HG03060 (cell line): ENCODE data around the gene RAD21L1.

Source experiments
- ATAC-seq: cut with Tn5 transposase; IDR thresholded peaks from one replicate; pipeline ENCODE4 v1.9.1; 2021; ENCODE audit warnings: low read depth, moderate number of reproducible peaks; ENCODE audit not compliant: unreplicated experiment

RAD21L1 gene

DNA sequence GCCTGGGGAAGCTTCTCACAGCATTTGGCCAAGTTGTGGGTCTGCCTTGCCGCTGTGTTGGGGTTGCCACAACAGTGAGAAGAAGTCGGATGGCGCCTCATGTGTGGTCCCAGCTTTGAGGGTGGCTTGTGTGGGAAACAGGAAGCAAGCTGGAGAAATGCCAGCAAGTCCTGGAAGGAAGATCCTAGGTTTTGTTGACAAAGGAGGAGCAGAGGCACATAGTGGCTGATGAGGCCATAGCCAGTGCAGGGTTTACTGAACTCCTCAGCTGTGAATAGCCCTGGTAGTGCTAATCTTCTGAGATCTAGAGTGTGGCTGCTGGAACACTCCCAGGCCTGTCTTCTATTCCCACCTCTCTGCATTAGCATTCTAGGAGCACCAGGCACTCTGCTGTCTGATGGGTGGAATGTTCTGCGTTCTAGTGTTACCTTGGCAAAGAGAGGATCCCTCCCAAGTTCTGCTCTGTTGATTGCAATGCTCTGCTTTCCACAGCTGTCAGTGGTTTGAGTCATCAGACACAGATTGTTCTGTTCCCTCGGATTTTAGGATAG is 65.4 kb downstream of the RAD21L1 start:
- ATAC-seq, result no peak

- no peak for ATAC-seq
Observed at GRCh38 chr20:1292620-1293019, 66.8 kb downstream of the RAD21L1 start.

DNA sequence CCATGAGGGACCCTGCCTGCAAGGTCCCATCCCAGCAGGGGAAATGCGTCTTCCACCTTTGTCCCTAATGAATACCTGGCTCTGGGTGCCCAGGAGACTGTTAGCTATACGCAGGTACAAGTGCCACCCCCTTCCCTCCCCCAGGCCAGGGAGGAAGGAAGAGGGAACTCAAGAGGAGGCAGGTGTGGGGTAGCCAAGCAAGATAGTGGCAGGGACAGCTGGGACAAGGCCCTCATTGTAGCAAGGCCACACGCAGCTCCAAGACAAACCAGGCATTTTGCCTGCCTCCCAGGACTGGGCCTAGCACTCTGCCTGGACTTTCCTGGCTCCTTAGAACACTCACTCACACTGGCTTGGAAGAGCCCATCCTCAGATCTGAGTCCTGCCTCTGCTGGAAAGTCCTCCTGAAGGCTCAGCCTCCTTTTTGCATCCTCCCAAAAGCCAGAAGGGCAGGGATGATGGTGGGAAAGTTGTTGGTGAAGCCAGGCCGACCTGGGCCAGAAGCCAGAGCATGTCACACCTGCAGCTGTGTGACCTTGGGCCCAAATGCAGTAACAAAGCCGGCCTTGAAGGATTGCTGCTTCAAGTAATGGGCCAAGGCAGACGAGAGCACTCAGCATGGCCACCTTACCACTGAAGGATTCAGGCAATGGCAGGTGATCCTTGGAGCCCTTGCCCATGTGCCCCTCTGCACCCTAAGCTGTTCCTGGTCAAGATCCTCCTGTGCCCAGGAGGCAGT is 68.0 kb downstream of the RAD21L1 start:
- no peak for ATAC-seq

- ATAC-seq, result no peak
Observed at GRCh38 chr20:1294497-1294896, 68.7 kb downstream of the RAD21L1 start.

DNA sequence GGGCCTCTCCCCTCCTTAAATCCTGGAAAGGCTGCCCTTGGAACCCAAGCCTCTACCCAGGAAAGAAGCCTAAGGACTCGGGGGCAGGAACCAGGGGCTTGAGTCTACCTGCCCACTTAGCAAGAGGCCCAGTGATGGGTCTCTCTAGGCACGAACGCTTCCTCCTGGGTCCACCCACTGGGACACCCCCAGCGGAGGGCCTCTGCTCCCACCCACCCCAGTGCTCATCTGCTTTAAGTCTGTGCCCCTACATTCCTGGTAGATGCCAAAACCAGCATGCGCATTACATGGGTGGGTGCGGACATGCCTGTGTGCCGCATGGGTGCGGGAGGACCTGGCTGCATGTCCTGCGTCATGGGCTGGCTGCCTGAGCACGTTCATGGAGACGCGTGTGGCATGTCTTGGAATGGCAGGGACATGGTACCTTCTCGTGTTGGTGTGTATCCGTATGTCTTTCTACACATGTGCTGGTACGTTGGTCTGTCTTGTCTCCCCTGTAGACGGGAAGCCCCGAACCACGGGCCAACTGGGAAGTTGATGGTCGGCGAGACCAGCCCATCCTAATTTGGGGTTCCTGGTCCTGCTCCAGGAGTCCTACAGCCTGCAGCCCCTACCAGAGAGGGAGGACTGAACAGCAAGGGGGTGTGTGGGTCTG is 69.6 kb downstream of the RAD21L1 start:
- no peak for ATAC-seq

- ATAC-seq, result no peak
Observed at GRCh38 chr20:1296117-1296610, 70.3 kb downstream of the RAD21L1 start.

DNA sequence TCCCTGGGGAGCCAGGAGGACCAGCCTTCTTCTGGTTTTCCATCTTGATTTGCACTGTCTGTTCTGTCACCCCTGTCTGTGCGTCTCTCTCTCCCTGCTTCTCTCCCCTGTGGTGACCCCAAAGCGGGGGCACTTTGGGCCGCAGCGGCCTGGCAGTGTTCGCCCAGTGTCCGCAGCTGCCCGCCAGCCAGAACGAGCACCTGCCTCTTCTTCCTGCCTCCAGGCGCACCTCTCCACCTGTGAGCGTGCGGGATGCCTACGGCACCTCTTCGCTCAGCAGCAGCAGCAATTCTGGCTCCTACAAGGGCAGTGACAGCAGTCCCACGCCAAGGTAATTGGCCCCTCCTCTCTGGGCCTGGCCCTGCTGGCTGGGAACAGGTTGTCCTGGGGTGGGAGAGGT is 71.1 kb downstream of the RAD21L1 start:
- ATAC-seq, result no peak

GRCh38 chr20:1297486-1297885 is 71.6 kb downstream of the RAD21L1 start:
- ATAC-seq, result no peak

DNA sequence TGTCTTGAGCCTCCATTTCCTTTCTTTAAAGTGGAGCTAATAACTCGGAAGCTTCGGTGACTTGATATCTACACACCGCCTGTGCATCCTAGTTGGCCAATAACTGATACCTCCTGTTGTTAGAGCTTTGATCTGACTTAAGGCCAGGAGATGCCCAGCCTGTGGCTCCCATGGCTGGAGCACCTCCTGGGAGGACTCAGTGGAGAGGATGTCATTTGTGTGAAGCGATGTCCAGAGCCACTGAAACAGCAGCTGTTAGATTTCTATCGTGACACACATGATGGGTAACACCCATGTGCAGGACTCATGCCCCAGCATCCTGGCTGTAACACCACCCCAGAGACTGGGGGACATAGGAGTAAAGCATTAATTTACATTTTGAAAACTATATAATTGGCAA is 72.3 kb downstream of the RAD21L1 start:
- ATAC-seq, result no peak

GRCh38 chr20:1298888-1299511 is 73.2 kb downstream of the RAD21L1 start:
- ATAC-seq, result no peak

DNA sequence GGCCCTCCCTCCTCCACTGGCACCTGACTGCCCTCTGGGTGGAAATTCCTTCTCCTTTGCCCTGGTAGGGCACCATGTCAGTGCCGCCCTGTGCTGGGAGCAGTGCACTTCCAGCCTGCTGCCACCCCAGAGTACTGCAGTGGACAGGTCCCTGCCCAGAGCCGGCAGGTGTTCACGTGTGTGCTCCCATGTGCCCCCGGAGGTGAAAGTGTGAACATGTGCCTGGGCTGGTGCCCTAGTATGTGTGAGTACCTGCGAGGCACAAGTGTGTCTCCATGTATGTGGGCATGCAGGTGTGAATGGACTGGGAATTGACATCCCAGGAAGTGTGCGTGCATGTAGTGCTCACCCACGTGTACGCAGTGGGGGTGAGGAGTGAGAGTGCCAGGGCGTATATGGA is 73.7 kb downstream of the RAD21L1 start:
- ATAC-seq, result no peak

GRCh38 chr20:1300083-1300840 is 74.4 kb downstream of the RAD21L1 start:
- ATAC-seq, result no peak

- ATAC-seq, result no peak
Observed at GRCh38 chr20:1301031-1301529, 75.2 kb downstream of the RAD21L1 start.

DNA sequence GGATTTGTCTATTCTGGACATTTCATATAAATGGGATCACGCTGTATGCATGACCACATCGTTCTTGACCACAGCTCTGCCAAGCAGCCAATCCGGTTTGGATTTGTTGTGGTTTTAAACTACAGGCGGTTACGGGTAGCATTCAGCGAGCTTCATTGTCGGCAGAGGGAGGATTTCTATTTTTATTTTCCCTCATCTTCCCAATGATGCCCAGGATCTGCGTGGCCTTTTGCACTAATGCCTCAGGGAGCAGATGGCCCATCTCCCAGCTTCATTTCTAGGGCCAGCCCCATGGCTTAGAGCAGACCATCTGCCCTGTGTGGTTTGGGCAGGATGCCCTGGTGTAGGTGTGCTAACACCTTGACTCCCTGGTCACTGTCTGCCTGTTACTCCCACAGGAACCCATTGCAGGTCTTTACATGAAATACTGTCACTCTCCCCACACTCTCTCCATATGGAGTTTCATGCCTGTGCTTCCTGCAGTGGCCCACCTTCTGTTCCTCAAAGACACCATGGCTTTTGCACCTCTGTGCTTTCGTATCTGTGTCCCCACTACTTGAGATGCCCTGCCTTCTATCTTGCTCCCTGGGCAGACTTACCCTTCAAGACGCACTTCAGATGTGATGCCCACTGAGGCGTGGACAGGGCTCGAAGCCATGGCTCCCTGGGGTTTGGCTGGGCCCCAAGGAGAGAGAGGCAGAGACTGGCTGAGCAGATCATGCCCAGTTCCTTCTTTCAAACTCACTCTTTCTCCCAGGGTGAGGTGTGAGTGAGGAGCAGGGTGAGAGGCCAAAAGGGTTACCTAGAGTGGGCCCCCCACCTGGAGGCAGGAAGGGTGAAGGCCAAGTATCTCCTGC is 77.1 kb downstream of the RAD21L1 start:
- no peak for ATAC-seq

- ATAC-seq, result no peak
Observed at GRCh38 chr20:1304710-1305515, 79.1 kb downstream of the RAD21L1 start.
